GM12891 (cell line): ENCODE measurements around the gene GNL2.
"Not testable (repeated sequence)": the region's sequence is repeated elsewhere in the genome, so short reads cannot be mapped to it uniquely, and the experiment has no call there.

Source experiments
- DNase-seq: peaks from one replicate; pipeline ENCODE4 v3.0.0; 2011; ENCODE audit warnings: low spot score; ENCODE audit not compliant: insufficient read length
- FAIRE-seq: peaks from 2 replicates; lab custom pipeline; 2011; peaks lifted over from hg19 to GRCh38; lab: Jason Lieb, UNC
- PAX5 ChIP-seq: IDR thresholded peaks from 2 replicates; pipeline ENCODE4 v1.6.1; 2011; ENCODE audit warnings: low read length, moderate library complexity, mild to moderate bottlenecking; ENCODE audit not compliant: insufficient read depth, severe bottlenecking
- POLR2A ChIP-seq: IDR thresholded peaks from 2 replicates; pipeline ENCODE4 v1.6.1; 2011; ENCODE audit warnings: low read depth, low read length, control low read depth
- POLR2AphosphoS5 ChIP-seq: IDR thresholded peaks from 2 replicates; pipeline ENCODE4 v1.6.1; 2011; ENCODE audit warnings: low read depth, low read length, control low read depth
- POU2F2 ChIP-seq: IDR thresholded peaks from 2 replicates; pipeline ENCODE4 v1.6.1; 2011; ENCODE audit warnings: low read depth, mild to moderate bottlenecking, control low read depth, low read length, moderate library complexity
- SPI1 ChIP-seq: IDR thresholded peaks from 2 replicates; pipeline ENCODE4 v1.6.1; 2011; ENCODE audit warnings: low read depth, low read length, control low read depth
- TAF1 ChIP-seq: IDR thresholded peaks from 2 replicates; pipeline ENCODE4 v1.6.1; 2011; ENCODE audit warnings: low read depth, low read length, control low read depth

Gene GNL2

GRCh38 chr1:37593726-37594125 lies 2.0 kb downstream of the GNL2 start:
- DNase-seq (no peak), FAIRE-seq (no peak)
- TF ChIP-seq TAF1 (no peak), POU2F2 (no peak), PAX5 (no peak), SPI1 (no peak), POLR2A (no peak), POLR2AphosphoS5 (no peak)

- DNase-seq (no peak), FAIRE-seq (no peak)
- TF ChIP-seq PAX5 (no peak), POLR2A (no peak)
Observed at GRCh38 chr1:37588939-37589338, 6.8 kb downstream of the GNL2 start.

- DNase-seq, FAIRE-seq: not testable (repeated sequence)
Observed at GRCh38 chr1:37584544-37584943, 11.2 kb downstream of the GNL2 start.

- TF ChIP-seq TAF1 (no peak), PAX5 (no peak), POLR2A (no peak), POLR2AphosphoS5 (no peak), POU2F2 (no peak), SPI1 (no peak)
- FAIRE-seq (no peak), DNase-seq (no peak)
Observed at GRCh38 chr1:37575692-37576091, 20.0 kb downstream of the GNL2 start.

GRCh38 chr1:37574834-37575480 lies 20.8 kb downstream of the GNL2 start:
- TF ChIP-seq SPI1 (peak; percentile 44), POLR2AphosphoS5 (no peak), TAF1 (no peak), PAX5 (no peak), POU2F2 (no peak)
- no peak for FAIRE-seq
- DNase-seq = no peak

- no peak for TF ChIP-seq POLR2AphosphoS5
- TF ChIP-seq POLR2A = no peak
- no peak for TF ChIP-seq POU2F2
- no peak for TF ChIP-seq SPI1
- TF ChIP-seq PAX5 = no peak
- no peak for TF ChIP-seq TAF1
- DNase-seq (no peak), FAIRE-seq (no peak)
Observed at GRCh38 chr1:37570528-37571334, 25.0 kb downstream of the GNL2 start.

- DNase-seq = no peak
- FAIRE-seq = no peak
- TF ChIP-seq POLR2A (no peak), TAF1 (no peak), POLR2AphosphoS5 (no peak), SPI1 (no peak), POU2F2 (no peak), PAX5 (no peak)
Observed at GRCh38 chr1:37567023-37567422, 28.7 kb downstream of the GNL2 start.

- TF ChIP-seq POU2F2 (no peak), POLR2A (no peak), TAF1 (no peak), SPI1 (no peak), PAX5 (no peak), POLR2AphosphoS5 (no peak)
- FAIRE-seq = no peak
Observed at GRCh38 chr1:37564892-37565291, 30.8 kb downstream of the GNL2 start.

GRCh38 chr1:37562984-37563383 lies 32.8 kb downstream of the GNL2 start:
- DNase-seq = no peak
- TF ChIP-seq POLR2A = no peak
- TF ChIP-seq POLR2AphosphoS5 = no peak
- FAIRE-seq = no peak

More at GRCh38 chr1:37564892-37565291, 30.8 kb downstream of the GNL2 start:
- no peak for DNase-seq
